ENCODE data around the gene RASA1.
"Not testable (repeated sequence)": the region's sequence is repeated elsewhere in the genome, so short reads cannot be mapped to it uniquely, and the experiment has no call there.

Gene RASA1
- 49.6 to 106 reads per million in 2 donors for total RNA-seq

GRCh38 chr5:87267574-87268125, at the start of gene RASA1:
TSS of gene RASA1 (plus strand) at chr5:87267883. CDS start at chr5:87268452, 569 bp downstream.
- DNase-seq, result peak; percentile 66 to 89 (median 75)

DNA sequence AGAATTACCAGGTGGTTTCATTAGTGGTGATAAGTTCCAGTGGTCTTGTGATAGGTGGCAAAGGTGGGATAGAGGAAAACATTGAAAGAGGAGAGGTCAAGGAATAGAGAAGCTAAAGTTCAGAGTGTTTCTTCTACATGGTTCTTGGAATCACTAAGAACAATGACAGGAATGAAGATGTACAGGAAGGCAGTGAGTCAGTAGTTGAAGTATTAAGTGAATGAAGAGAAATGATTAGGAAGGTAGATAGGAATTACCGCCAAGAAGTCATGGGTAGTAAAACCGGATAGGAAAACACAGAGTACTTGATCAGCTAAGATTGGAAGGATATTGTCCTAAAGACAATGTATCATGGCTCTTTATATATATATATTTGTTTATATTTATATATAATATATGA, 37.9 kb upstream of the RASA1 start:
- DNase-seq, result no peak

GRCh38 chr5:87231037-87231808, 36.5 kb upstream of the RASA1 start:
- DNase-seq, result peak in 1 of 5 experiments; percentile 46

DNA sequence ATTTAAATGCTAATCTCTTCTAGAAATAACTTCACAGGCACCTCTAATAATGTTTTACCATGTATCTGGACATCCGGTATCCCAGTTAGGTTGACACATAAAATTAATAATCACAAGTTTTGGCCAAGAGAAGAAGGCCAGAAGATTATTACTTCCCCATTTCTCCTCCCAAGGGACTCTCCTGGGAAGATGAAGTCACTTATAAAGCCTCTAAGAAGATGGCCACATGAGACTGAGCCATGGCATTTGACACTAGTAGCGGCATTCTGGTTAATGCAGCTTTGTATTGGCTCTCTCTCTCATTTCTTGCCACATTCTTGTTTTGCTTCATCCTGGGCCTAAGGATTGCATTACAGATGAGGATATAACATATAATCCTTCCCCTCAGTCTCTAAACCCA, 34.5 kb upstream of the RASA1 start:
- no peak for DNase-seq

DNA sequence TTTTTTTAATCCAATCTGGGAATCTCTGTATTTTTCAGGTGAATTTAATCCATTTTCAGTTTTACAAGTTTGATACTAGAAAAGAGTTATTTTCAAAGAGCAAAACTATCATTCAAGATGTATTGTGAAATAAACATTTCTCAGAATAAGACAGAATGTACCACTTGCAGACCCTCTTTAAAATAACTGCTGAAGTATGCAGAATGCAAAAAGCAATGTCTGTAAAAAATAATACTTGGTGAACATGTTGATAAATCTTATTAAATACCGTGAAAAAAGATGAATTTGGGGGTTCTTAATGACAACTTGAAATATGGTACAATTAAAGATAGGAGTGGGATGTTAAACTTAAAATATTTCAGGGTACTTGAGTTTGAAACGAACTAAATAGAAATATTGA, 26.1 kb upstream of the RASA1 start:
- DNase-seq, result no peak

DNA sequence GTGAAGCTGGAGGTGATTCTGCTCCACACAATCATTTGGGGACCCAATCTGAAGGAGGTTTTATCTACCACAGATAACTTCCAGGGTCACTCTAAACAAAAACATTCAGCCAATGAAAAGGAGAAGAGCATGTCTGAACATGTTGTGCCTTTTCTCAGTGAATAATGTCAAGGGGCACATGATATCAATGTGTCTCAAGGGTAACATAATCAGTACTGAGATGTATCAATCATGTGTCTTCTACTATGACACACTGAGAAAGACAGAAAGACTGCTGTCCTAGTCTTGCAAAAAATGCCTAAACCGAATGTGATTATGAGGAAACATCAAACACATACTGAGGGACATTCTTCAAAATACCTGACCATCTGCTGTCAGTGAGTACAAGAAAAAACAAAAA, 25.4 kb upstream of the RASA1 start:
- no peak for DNase-seq

DNA sequence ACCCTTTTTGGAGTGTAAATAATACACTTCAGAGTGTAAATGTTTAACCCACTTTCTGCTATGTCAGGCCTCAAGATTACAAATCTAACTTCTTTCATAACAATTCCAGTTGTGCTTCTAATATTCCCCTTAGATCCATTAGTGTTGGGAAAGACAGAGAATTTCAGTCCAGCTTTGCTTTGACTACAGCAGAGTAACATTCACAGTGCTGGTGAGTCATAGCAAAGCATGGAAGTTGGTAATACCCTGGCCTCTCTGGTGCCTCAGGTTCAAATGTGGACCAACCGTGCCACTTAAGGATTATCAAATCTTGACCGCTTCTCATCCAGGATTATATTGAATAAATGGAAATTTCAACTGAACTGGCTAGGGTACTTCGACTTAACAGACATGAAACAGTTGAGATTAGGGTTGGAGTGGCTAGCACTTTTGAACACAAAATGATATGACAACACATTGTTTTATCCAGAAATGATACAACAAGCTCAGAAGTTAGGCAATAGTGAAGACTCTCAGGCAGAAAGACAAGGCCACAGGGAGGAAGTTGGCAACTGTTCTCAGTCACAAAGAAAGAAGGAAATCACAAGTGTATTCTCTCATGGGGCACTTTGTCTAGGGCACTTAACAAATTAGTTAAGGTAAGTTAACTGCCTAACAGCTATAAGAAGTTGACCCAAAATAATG, 24.4 kb upstream of the RASA1 start:
- peak in 1 of 5 experiments; percentile 52 for DNase-seq

DNA sequence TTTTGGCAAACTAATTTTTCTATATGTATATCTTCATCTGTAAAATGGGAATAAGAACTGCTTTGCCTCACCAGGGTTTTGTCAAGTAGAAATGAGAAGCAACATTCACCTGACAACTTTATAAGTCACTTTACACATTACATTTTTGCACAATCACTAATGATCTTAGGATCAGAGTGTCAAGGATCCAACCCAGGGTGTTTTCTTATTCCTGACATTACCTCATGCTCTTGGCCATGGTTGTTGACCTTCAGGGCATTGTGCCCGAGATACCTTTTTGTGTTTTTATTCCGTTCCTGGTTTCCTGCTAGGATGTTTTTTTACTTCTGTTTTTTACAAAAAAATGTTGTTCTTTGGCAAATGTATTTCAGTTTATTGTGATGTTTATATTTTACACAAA, 22.2 kb upstream of the RASA1 start:
- no peak for DNase-seq

DNA sequence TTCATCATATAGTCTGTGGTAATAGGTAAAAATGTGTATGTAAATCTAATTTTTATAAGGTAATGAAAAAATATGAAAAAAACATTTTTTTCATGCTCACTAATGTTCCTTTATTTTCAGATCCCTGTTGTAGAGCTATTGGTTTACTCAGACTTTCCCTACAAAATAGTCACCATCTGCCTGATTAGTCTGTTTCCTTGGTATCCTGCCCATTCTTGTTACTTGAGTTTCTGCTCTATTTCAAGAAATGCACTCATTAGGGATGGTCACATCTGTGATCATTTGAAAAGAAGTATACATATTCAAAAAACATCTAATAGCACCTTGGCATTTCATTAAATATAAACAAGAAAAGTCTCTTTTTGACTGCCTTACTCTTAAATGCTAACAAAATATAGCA, 21.6 kb upstream of the RASA1 start:
- no peak for DNase-seq

DNA sequence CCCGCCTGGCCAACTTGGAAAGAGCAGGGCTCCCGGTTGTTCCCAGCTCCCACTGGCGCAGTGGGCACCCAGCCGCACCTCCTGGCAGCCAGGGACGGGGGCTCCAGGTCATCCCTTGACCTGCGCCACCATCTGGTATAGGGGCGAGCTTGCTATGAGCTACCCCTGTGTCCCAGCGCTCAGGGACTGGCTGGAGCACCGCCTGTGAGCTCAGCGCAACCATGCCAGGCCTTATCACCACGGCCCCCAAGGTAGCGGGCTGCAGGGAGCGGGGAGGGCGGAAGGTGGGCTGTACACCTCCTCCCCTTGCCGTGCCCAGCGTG, 15.4 kb upstream of the RASA1 start:
- DNase-seq, result no peak

DNA sequence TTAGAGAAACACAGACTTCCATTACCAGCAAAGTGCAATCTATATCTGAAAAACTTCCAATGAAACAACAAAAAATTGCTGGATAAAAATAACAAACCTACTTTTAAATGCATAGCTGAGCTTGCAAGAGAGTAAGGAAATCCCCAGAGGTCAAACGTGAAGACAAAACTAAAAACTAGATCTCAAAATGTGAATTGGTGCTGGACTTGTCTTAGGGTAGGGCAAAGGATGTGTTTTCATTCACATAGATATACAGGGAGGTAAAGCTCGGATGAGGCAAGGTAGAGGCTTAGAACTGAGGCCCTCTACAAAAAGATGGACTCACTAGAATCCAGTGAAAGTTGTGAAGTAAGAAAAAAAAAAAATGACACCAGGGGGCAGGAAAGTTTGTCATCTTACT, 13.6 kb upstream of the RASA1 start:
- DNase-seq, result no peak

- no peak for DNase-seq
Observed at GRCh38 chr5:87258507-87258906, 9.2 kb upstream of the RASA1 start.

DNA sequence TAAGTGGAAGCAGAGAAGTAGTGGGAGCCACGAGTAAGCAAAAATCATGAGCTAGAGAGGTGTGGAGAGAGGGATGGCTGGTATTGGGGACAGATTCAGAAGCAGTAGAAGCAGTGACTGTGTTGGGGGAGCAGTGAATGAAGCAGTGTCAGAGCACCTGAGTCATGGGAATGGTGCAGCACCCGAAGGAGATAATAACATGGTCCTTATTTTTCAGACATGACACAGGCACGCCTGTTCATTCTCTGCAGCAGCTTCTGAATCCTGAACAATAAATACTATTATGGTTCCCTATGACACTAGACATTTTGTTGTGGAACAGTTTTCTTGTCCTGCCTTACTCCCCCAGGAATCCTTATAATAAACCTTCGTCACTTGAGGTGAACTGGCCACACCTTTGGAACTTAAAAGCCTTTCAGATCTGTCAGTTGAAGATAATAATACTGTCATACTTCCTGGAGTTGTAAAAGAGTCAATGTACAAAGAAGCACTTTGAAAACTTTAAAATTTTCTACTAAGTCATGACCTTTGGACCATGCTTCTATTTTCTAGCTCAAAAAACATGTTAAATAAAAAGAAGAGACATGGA, 7.0 kb upstream of the RASA1 start:
- DNase-seq, result no peak

DNA sequence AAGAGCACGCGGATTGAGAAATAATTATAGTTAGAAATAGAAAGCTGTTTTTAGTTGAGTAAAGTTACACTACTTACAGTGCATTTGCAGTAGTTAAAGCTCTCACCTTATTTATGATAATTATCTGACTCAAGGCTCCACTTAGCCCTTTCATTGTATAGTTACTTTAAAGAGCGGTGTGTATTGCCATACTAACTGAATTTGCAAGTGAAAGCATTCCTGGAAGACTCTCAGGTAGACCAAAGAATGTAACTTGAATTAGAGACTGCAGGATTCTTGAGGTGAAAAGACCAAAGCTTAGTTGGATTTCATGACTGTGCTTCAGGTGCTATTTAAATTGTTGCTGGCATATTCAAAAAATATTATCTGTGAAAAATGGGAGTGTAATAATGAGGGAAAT, 4.2 kb upstream of the RASA1 start:
- DNase-seq, result no peak

DNA sequence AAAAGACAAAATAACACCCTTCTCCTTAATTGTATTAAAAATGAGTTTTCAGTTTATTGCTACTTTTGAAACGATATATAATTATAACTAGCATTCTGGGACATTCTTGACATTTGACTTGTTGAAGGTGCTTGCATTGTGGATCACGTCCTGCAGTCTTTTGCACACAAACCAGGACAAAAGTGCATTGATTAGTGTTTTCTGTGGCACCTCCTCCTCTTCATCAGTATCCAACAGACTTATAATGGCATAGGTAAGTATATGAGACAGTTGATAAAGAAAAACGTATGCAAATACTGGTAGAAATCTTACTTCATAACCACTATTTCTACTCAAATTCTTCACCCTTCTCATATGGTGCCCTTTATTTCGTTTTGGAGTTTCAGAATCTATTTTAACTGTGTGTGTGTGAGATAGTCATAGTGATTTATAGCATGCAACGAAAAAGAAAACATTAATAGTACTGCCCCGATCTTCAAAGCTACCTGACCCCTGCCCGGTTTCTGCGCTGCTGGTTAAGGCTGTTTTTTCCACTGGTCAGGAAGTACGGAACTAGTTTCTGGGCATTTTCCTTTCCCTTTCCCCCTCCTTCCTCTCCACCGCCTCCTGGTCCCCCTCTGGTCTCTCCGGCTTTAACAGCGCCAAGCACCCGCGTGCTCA, 639 bp upstream of the RASA1 start:
- no peak for DNase-seq

DNA sequence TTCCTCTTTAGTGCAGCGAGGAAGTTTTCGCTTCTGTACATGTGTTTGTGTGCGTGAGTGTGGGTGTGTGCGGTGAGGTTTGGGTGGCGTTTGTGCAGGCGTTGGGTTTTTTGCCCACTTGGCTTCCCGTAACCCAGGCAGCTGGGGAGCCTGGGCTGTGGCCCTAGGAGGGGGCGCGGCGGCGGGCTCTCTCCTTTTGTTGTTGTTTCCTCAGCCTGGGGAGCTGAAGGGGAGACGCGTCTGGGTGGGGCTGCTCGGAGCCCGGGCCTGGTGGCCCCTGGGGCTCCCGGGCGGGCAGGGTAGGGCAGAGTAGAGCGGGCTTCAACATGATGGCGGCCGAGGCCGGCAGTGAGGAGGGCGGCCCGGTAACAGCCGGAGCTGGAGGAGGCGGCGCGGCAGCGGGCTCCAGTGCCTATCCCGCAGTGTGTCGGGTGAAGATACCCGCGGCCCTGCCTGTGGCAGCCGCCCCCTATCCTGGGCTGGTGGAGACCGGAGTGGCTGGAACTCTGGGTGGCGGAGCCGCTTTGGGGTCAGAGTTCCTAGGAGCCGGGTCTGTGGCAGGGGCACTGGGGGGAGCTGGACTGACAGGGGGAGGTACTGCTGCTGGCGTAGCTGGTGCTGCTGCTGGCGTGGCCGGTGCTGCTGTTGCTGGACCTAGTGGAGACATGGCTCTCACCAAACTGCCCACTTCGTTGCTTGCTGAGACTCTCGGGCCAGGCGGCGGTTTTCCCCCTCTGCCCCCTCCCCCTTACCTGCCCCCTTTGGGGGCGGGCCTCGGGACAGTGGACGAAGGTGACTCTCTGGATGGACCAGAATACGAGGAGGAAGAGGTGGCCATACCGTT, 665 bp downstream of the RASA1 start:
- DNase-seq, result peak in 3 of 5 experiments; percentile 44 to 63 (median 62)

DNA sequence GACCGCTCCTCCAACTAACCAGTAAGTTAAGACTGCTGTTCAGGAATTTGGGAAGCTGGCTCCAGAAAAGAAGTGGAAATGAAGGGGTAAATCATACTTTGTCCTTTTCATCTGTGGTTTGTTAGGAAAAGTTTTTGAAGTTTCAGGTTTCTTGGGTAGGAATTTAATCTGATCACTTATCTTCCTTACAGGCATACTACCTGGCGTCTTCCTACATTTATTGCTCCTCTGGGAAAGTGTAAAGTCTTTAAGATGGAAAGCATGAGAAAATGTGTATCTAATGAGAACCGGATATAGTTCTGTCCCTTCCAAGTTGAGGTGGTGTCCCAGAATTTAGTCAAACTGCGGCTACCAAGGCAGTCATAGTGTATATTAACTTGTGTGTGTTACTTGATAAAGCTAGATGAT, 1.3 kb downstream of the RASA1 start:
- DNase-seq, result peak in 1 of 5 experiments; percentile 42

- DNase-seq, result not testable (repeated sequence)
Observed at GRCh38 chr5:87270888-87271287, 3.2 kb downstream of the RASA1 start.

DNA sequence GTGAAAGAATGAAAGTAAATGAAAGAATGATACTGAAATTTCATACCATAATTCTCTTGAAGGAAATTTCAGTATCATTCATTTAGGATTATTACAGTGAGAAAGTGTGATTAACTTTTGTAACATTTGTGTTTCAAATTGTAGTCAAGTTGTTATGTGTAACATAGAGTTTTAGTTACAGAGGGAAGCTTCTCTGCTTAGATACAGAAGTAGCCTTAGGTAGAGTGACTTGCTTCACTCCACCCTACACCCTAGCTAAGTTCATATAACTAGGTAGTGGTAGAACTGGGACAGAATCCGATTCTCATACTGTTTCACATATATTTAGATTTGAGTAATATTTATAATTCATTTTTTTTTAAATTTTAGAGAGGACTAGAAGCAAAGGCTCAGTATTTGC, 9.0 kb downstream of the RASA1 start:
- no peak for DNase-seq

- no peak for DNase-seq
Observed at GRCh38 chr5:87277279-87277835, 9.7 kb downstream of the RASA1 start.

DNA sequence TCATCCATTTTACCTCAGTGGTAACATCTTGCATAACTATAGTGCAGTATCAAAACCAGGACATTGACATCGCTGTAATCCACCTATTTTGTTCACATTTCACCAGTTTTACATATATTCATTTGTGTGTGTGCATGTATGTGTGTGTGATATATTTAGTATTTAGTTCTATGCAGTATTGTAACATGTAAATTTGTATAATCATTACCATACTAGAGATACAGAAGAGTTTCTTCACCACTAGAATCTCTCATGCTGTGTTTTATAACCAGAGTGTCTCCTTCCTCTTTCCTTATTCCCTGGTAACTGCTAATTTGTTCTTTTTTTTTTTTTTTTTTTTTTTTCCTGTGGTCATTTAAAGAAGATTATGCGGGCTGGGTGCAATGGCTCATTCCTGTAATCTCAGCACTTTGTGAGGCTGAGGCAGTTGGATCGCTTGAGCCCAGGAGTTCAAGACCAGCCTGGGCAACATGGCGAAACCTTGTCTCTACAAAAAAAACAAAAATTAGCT, 11.0 kb downstream of the RASA1 start:
- no peak for DNase-seq

DNA sequence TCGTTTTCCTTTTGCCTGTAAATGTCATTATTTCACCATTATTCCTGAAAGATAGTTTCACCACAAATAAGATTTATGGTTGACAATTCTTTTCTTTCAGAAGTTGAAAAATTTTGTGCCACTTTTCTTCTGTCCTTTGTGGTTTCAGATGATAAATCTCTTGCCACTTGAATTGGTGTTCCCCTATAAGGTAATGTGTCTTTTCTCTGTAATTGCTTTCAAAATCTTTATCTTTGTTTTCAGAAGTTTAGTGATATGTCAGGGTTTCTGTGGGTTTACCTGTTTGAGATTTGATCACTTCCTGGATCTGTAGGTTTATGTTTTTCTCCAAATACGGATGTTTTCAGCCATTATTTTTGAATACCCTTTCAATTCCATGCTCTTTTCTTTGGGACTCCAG, 14.6 kb downstream of the RASA1 start:
- DNase-seq, result peak in 2 of 5 experiments; percentile 4 to 90

All from T-helper 2 cell (primary cell).